Ureter (tissue), 1 donor: ENCODE data around the gene SLC12A8. TPM values are rescaled to one million over a fixed set of nuclear protein-coding genes. Genes with fewer than 3 reads are reported as not detected.
A peak's percentile ranks its signal among the peaks of the same experiment; 100 is the strongest.

ENCODE experiments used
- DNase-seq: peaks from one replicate; pipeline ENCODE4 v3.0.0-alpha.2; 2020; ENCODE audit warnings: low spot score
- total RNA-seq: library from RNA; stranded (reverse); gene quantifications from one replicate; pipeline ENCODE4 v1.2.4, GENCODE V29; 2023
- donor health status: DM: yes; HTN: yes; CAD: no.

The SLC12A8 gene
- total RNA-seq, 1 donor from 2014 or later, result 6.1 TPM

- DNase-seq, result no peak
Observed at GRCh38 chr3:125137358-125138033, 75.1 kb downstream of the SLC12A8 start.

- DNase-seq, result no peak
Observed at GRCh38 chr3:125136966-125137357, 75.6 kb downstream of the SLC12A8 start.

DNA sequence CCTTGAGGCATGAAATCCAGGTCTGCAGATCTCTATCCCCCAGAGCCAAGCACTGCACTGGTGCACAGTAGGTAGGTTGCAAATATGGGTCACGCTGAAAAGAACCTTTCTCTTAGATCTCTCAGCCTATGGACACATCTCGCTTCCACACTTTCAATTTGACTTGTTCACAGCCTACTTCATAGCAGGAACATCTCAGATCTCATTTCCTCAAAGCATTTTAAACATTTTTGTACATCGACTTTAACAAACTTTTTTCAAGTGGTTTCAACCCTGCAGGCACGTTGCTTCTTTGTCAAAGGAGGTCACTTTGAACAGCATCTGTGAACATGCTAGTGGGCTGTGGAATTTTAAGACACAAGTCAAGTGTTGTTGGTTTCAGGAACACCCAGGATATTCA lies 76.0 kb downstream of the SLC12A8 start:
- DNase-seq, result no peak

DNA sequence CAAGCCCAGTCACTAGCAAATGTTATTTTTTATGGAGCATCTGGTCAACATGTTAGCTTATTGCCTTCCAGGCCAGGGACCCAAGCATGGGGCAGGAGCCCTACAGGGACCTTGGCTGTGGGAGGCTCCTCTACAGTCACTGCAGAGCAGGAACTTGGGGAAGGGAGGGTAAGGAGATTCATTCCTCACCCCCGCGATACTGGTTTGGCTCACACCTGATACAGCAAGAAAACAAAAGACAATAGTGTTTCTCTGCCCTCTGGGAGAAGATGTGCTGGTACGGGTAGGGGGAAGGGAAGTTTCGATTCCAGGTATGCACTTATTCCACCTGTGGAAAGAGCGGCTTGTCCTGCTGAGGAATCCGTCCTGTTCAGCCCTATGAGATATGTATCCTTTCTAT lies 77.6 kb downstream of the SLC12A8 start:
- no peak for DNase-seq

DNA sequence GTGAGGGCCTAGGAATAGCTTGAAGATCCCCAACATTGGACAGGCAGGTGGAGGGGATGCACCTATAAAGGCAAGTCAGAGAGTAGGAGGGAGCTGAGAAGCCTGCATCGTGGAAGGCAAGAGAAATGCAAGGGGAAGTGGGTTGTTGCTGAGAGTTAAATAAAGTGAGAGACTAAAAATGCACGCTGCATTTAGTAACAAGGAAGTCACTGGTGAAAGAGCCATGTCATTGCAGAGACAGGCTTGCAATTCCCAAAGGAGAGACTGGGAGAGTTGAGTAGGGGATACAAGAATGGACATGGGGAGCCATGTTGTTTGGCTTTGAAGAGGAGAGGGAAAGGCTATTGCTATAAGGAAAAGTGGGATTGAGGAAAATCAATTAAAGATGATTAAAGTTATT lies 79.7 kb downstream of the SLC12A8 start:
- no peak for DNase-seq

- DNase-seq, result no peak
Observed at GRCh38 chr3:125129512-125129997, 83.0 kb downstream of the SLC12A8 start.

GRCh38 chr3:125128861-125129501 lies 83.6 kb downstream of the SLC12A8 start:
- DNase-seq, result no peak

DNA sequence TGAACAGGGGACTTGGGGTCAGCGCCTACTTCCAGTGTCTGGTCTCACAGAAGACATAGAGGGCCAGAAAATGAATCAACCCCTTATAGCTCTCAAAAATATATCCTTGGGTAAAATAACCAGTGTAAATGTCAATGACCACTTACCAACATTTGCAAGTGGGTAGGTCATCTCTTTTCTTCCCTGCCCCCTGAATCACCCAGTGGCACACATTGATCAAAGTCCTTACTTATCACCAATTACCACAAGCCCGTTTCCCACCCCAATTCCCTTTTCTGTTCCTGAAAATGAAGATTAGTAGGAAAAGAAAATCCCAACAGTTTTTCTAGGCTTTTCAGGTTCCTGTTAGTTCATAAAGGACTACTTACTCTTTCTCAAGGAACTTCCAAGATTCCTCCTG lies 86.2 kb downstream of the SLC12A8 start:
- DNase-seq, result no peak

- no peak for DNase-seq
Observed at GRCh38 chr3:125125821-125126245, 86.7 kb downstream of the SLC12A8 start.

DNA sequence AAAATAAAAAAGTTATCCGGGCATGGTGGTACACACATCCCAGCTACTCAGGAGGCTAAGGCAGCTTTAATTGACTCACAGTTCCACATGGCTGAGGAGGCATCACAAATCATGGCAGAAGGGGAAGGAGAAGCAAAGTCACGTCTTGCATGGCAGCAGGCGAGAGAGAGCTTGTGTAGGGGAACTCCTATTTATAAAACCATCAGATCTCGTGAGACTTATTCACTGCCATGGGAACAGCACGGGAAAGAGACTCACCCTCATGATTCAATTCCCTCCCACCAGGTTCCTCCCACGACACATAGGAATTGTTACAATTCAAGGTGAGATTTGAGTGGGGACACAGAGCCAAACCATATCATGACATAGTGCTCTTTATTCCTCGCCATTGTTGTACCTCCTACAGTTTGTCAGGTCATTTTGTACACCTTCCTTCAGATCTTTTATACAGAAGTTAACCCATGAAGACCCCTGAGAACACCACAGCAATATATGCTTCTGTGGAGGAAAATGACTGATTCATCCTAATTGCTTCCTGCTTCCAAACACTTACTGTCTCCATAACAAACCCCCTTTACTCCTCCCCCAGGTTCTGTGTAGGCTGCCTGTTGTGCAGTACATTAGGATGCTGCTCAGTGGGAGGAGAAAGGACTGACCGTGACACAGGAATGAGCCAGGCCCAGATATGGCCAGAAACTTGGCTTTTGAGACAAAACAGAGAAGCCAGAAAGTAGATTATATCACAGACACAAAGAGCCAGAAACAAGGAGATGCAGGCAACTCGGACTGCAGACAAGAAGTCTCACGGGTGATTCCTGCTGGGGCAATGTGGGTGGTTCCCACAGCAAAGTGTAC lies 88.9 kb downstream of the SLC12A8 start:
- no peak for DNase-seq

DNA sequence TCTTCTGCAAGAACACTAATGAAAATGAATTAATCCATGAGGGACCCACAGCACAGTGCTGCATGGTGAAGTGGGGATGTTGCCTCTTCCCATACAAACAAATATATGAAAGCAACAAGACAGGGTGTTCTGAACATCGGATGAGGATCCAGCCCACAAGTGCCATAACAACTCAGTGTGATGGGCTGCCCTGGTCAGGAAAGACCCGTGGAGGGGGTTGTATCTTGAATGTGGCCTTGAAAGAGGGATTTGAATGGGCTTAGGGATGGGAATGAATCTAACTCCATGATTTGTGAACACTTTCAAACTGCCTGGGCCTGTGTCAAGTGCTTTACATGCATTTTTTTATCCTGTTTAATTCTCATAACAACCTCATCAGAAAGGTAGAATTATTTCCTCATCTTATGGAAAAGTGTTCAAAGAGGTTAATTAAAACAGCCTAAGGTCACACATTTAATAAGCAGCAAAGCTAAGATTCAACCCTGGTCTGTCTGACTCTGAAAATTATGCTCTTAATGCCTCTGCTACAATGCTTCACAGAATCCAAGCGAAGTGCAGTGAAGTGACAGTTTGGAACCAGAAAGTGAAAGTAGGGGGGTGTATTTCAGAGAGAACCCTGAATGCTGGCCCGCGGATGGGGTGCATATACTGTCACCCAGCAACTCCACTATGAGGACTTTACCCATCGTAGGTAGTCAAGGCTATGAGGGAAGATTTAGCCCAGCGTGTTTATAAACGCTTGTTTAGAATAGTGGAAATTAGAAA lies 91.1 kb downstream of the SLC12A8 start:
- DNase-seq, result no peak

GRCh38 chr3:125120379-125121122 lies 92.0 kb downstream of the SLC12A8 start:
- no peak for DNase-seq

GRCh38 chr3:125119752-125120378 lies 92.7 kb downstream of the SLC12A8 start:
- no peak for DNase-seq

- no peak for DNase-seq
Observed at GRCh38 chr3:125118600-125118999, 93.9 kb downstream of the SLC12A8 start.

DNA sequence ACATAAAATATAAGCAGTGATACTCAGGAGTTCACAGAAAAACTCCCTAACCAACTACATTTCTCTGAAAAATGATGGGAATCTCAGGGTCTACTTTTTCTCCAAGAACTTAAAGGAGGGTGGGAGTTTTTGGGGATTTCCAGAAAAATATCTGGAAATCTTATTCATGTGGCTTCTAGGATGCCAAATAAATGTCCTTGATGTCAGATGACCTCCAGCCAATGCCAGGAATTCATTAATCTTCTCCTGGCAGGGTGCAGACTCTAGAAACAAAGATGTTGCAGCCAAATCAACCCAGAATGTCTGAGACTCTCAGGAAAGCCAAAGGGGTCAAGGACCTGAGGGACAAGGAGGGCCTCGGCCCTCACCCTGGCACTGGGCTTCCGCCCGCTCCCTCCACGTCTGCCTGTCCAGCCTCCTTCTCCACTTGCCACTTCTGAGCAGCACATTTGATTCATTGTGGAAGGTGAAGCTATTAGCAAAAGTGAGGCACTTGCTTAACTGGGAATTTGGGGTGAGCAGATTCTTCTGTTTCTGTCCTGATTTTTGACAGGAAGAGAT lies 94.8 kb downstream of the SLC12A8 start:
- DNase-seq, result no peak

DNA sequence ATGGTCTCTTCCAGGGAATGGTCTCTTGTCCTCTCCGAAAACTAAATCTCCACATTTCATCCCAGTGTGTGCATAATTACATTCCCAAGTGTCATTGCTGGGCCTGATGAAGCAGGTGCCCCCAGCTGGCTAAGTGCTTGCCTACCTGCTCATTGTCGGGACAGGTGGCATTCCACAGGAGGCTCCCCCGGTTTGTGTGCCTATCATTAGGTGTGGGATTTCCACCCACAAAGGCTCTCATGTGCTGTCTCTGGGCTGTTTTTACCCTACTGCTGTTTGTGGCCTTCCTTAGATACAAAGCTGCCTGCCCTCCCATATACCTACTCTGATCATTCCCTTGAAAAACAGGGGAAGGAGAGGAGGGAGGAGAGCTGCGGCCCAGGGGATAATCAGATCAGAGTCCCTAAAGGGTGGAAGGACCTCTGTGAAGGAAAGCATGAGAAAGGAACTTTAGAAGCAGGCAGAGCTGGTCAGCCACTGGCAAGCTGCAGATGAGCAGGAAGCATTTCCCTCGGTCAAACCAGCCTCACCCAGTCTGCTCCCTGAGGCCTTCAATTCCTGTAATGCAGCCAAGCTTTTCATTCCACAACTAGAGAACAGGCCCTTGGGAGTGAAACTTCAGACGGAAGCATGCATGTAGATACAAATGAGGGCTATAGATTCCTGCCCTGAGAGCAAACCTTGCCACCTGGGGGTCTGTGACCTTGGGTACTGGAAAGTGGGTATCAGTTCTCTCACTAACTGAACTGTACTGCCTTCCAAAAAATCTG lies 96.1 kb downstream of the SLC12A8 start:
- DNase-seq, result peak; percentile 72

- DNase-seq, result no peak
Observed at GRCh38 chr3:125115640-125116039, 96.9 kb downstream of the SLC12A8 start.

GRCh38 chr3:125112981-125113380 lies 99.6 kb downstream of the SLC12A8 start:
- no peak for DNase-seq

DNA sequence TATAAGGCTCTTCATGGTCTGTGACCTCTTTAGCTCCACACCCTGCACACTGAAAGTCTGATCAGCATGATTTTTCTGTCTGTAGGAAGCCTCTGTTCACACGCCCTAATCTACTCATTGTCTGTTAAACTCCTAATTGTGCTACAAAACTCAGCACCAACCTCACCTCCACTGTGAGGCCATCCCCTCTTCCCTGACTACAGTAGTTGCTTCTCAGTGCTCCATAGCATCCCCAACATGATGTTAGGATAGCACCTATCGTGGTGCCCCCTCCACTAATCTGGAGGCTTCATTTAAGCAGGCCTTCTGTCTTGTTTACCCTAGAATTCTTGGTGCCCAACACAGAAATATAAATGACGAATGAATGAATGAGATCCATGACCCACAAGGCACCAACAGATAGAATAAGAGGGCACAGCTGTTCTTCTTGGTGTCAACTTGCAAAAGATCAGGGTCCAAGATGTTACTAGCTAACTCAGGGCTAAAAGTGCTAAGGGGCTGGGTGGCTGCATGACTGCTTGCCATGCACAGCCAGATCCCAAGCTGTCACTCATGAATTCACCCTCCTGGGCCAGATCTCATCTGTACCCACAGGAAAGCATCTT lies 101.6 kb downstream of the SLC12A8 start:
- no peak for DNase-seq
